ENCODE measurements around the gene FYB2.
A peak's percentile ranks its signal among the peaks of the same experiment; 100 is the strongest.

FYB2 gene

GRCh38 chr1:56831871-56832693, 12.9 kb upstream of the FYB2 start:
- DNase-seq = peak; percentile 77

GRCh38 chr1:56830052-56830451, 10.8 kb upstream of the FYB2 start:
- DNase-seq = no peak

- DNase-seq = no peak
These were observed 8.5 kb upstream of the FYB2 start for GRCh38 chr1:56827711-56828110.

- DNase-seq = no peak
These were observed 6.2 kb upstream of the FYB2 start for GRCh38 chr1:56825436-56825835.

- DNase-seq = no peak
These were observed 5.7 kb upstream of the FYB2 start for GRCh38 chr1:56824938-56825337.

GRCh38 chr1:56824271-56824670, 5.1 kb upstream of the FYB2 start:
- no peak for DNase-seq

GRCh38 chr1:56821462-56821797, 2.2 kb upstream of the FYB2 start:
- DNase-seq = no peak

GRCh38 chr1:56820755-56821461, 1.7 kb upstream of the FYB2 start:
- DNase-seq = peak; percentile 61

- DNase-seq = no peak
These were observed 1.3 kb downstream of the FYB2 start for GRCh38 chr1:56817716-56818463.

GRCh38 chr1:56816909-56817308, 2.3 kb downstream of the FYB2 start:
- DNase-seq = no peak

GRCh38 chr1:56816264-56816663, 2.9 kb downstream of the FYB2 start:
- DNase-seq = no peak

- DNase-seq = no peak
These were observed 5.0 kb downstream of the FYB2 start for GRCh38 chr1:56814205-56814604.

- no peak for DNase-seq
These were observed 7.9 kb downstream of the FYB2 start for GRCh38 chr1:56811331-56811730.

- DNase-seq = no peak
These were observed 10.8 kb downstream of the FYB2 start for GRCh38 chr1:56808410-56808809.

GRCh38 chr1:56806804-56807203, 12.4 kb downstream of the FYB2 start:
- no peak for DNase-seq

GRCh38 chr1:56803561-56804156, 15.5 kb downstream of the FYB2 start:
- no peak for DNase-seq

GRCh38 chr1:56799605-56800400, 19.4 kb downstream of the FYB2 start:
- no peak for DNase-seq

GRCh38 chr1:56798053-56798471, 21.1 kb downstream of the FYB2 start:
- no peak for DNase-seq

- no peak for DNase-seq
These were observed 22.0 kb downstream of the FYB2 start for GRCh38 chr1:56797065-56797685.

- no peak for DNase-seq
These were observed 23.3 kb downstream of the FYB2 start for GRCh38 chr1:56795870-56796269.

GRCh38 chr1:56790036-56790435, 29.2 kb downstream of the FYB2 start:
- no peak for DNase-seq

- DNase-seq = no peak
These were observed 30.6 kb downstream of the FYB2 start for GRCh38 chr1:56788588-56788987.

Data from CD4-positive, alpha-beta T cell treated with Interleukin-17A for 4 hours (primary cell).